Thoracic aorta (tissue), 2 donors: ENCODE measurements around the gene UBE2D3. TPM values are rescaled to one million over a fixed set of nuclear protein-coding genes. Genes with fewer than 3 reads are reported as not detected.

Experiments
- ATAC-seq: fragments of 150-250 bp; one replicate; pipeline ENCODE4 v1.8.0; 2017; ENCODE audit warnings: low read depth; ENCODE audit not compliant: insufficient number of reproducible peaks, low FRiP score
- DNase-seq: peaks from one replicate; pipeline ENCODE4 v3.0.0-alpha.2; 2020; ENCODE audit warnings: low spot score
- H3K27ac ChIP-seq, 2 donors: fragments of 200-600 bp; sonication (generic); 1 replicate in 1 of 2; 2 replicates in 1 of 2; pipeline ENCODE4 v1.5.1; 2016; ENCODE audit warnings: mild to moderate bottlenecking in 2 of 2, moderate library complexity in 2 of 2
- H3K27me3 ChIP-seq: fragments of 200-600 bp; sonication (generic); replicated peaks from 2 replicates; pipeline ENCODE4 v1.6.0; 2016; ENCODE audit warnings: mild to moderate bottlenecking; ENCODE audit not compliant: insufficient read depth
- H3K36me3 ChIP-seq: fragments of 200-600 bp; sonication (generic); one replicate; pipeline ENCODE4 v1.5.1; 2016
- H3K4me1 ChIP-seq, 2 donors: fragments of 200-600 bp; sonication (generic); 1 replicate in 1 of 2; 2 replicates in 1 of 2; pipeline versions ENCODE4 v1.5.1 to v1.6.0; 2016; ENCODE audit warnings: low read depth in 2 of 2, mild to moderate bottlenecking in 1 of 2; ENCODE audit not compliant: control insufficient read depth in 1 of 2
- H3K4me3 ChIP-seq: fragments of 200-600 bp; sonication (generic); 2 replicates; pipeline ENCODE4 v1.5.1; 2016; ENCODE audit warnings: mild to moderate bottlenecking
- H3K9me3 ChIP-seq: fragments of 200-600 bp; sonication (generic); 2 replicates; pipeline ENCODE4 v1.5.1; 2016
- CTCF ChIP-seq: fragments of 200-600 bp; sonication (generic); IDR thresholded peaks from one replicate; pipeline ENCODE4 v1.5.1; 2019; ENCODE audit warnings: antibody characterized with exemption
- total RNA-seq, 2 donors: library from RNA; depleted of rRNA; stranded (reverse); fragments of >200 nt; gene quantifications; one replicate each; pipeline versions ENCODE4 v1.1.0 to v1.2.3, GENCODE V29; 2016

Gene UBE2D3
- total RNA-seq, 2 donors from 2014 or later: 245 to 376 TPM

- no peak overlapping the region for H3K27ac ChIP-seq
- H3K4me3 ChIP-seq: no peak overlapping the region
- TF ChIP-seq CTCF: no peak
- H3K4me1 ChIP-seq: no peaks in the 10 kb centered on the region
- ATAC-seq (no peak), DNase-seq (no peak)
- H3K36me3 ChIP-seq: no peaks in the 10 kb centered on the region
- H3K27me3 ChIP-seq: no peaks in the 10 kb centered on the region
- H3K9me3 ChIP-seq: no peaks in the 10 kb centered on the region
Measured at GRCh38 chr4:102847687-102848086, 20.3 kb upstream of the UBE2D3 start.

- no peaks in the 10 kb centered on the region for H3K36me3 ChIP-seq
- ATAC-seq: no peak
- no peak overlapping the region for H3K4me3 ChIP-seq
- DNase-seq: no peak
- no peaks in the 10 kb centered on the region for H3K9me3 ChIP-seq
- no peaks in the 10 kb centered on the region for H3K4me1 ChIP-seq
- no peaks in the 10 kb centered on the region for H3K27me3 ChIP-seq
- H3K27ac ChIP-seq: no peak overlapping the region
- TF ChIP-seq CTCF: no peak
Measured at GRCh38 chr4:102843938-102844337, 16.6 kb upstream of the UBE2D3 start.

GRCh38 chr4:102843273-102843672, 15.9 kb upstream of the UBE2D3 start:
- no peaks in the 10 kb centered on the region for H3K36me3 ChIP-seq
- H3K27ac ChIP-seq: no peak overlapping the region
- no peak for TF ChIP-seq CTCF
- ATAC-seq (no peak), DNase-seq (no peak)
- H3K9me3 ChIP-seq: no peaks in the 10 kb centered on the region
- H3K27me3 ChIP-seq: no peaks in the 10 kb centered on the region
- H3K4me1 ChIP-seq: no peaks in the 10 kb centered on the region
- no peak overlapping the region for H3K4me3 ChIP-seq

GRCh38 chr4:102842367-102842766, 15.0 kb upstream of the UBE2D3 start:
- no peak for TF ChIP-seq CTCF
- no peaks in the 10 kb centered on the region for H3K27me3 ChIP-seq
- H3K4me3 ChIP-seq: no peak overlapping the region
- ATAC-seq (no peak), DNase-seq (no peak)
- no peaks in the 10 kb centered on the region for H3K36me3 ChIP-seq
- H3K27ac ChIP-seq: no peak overlapping the region
- H3K4me1 ChIP-seq: no peaks in the 10 kb centered on the region
- no peaks in the 10 kb centered on the region for H3K9me3 ChIP-seq

GRCh38 chr4:102836596-102836995, 9.2 kb upstream of the UBE2D3 start:
- no peaks in the 10 kb centered on the region for H3K9me3 ChIP-seq
- H3K36me3 ChIP-seq: no peaks in the 10 kb centered on the region
- H3K27ac ChIP-seq: no peak overlapping the region
- ATAC-seq: no peak
- no peak overlapping the region for H3K4me3 ChIP-seq
- no peak for DNase-seq
- no peaks in the 10 kb centered on the region for H3K4me1 ChIP-seq
- no peaks in the 10 kb centered on the region for H3K27me3 ChIP-seq
- TF ChIP-seq CTCF: no peak
